Loucy (cell line): ENCODE data around the gene FTL.

Experiments
- H2AFZ ChIP-seq: fragments of 200-600 bp; sonication (generic); 2 replicates; pipeline ENCODE4 v1.6.0; 2016; ENCODE audit warnings: antibody characterized with exemption, mild to moderate bottlenecking, low read length, moderate library complexity
- H3F3A ChIP-seq: fragments of 200-600 bp; 2 replicates; pipeline ENCODE4 v1.6.0; 2016; ENCODE audit warnings: antibody characterized with exemption, low read depth, mild to moderate bottlenecking
- H3K27me3 ChIP-seq: fragments of 200-600 bp; sonication (generic); 2 replicates; pipeline ENCODE4 v1.6.1; 2014; ENCODE audit warnings: low read length, mild to moderate bottlenecking; ENCODE audit not compliant: insufficient read depth, poor library complexity, severe bottlenecking
- H3K36me3 ChIP-seq: fragments of 200-600 bp; sonication (generic); 2 replicates; pipeline ENCODE4 v1.6.1; 2016; ENCODE audit warnings: low read length; ENCODE audit not compliant: insufficient read depth
- H3K4me1 ChIP-seq: fragments of 200-600 bp; sonication (generic); 2 replicates; pipeline ENCODE4 v1.5.1; 2014; ENCODE audit warnings: low read length, mild to moderate bottlenecking; ENCODE audit not compliant: insufficient read depth, poor library complexity, severe bottlenecking
- H3K4me2 ChIP-seq: fragments of 200-600 bp; sonication (generic); 2 replicates; pipeline ENCODE4 v1.6.0; 2014; ENCODE audit warnings: antibody characterized with exemption, low read length, low read depth, mild to moderate bottlenecking; ENCODE audit not compliant: poor library complexity, severe bottlenecking
- H3K4me3 ChIP-seq: fragments of 200-600 bp; sonication (generic); 2 replicates; pipeline ENCODE4 v1.5.1; 2014; ENCODE audit warnings: low read length, mild to moderate bottlenecking, mixed read lengths; ENCODE audit not compliant: poor library complexity, severe bottlenecking
- H3K79me2 ChIP-seq: fragments of 200-600 bp; sonication (generic); 2 replicates; pipeline ENCODE4 v1.6.1; 2014; ENCODE audit warnings: low read length; ENCODE audit not compliant: insufficient read depth
- H3K9ac ChIP-seq: fragments of 200-600 bp; sonication (generic); 2 replicates; pipeline ENCODE4 v1.6.0; 2014; ENCODE audit warnings: mild to moderate bottlenecking, low read depth, low read length, moderate library complexity; ENCODE audit not compliant: poor library complexity, severe bottlenecking
- H3K9me2 ChIP-seq: fragments of 200-600 bp; sonication (generic); replicated peaks from 2 replicates; pipeline ENCODE4 v1.6.1; 2016; ENCODE audit warnings: low read depth, low read length, mixed read lengths
- H3K9me3 ChIP-seq: fragments of 200-600 bp; sonication (generic); 2 replicates; pipeline ENCODE4 v1.6.1; 2014; ENCODE audit warnings: mild to moderate bottlenecking, antibody characterized with exemption, low read length, low read depth; ENCODE audit not compliant: insufficient read depth
- H4K20me1 ChIP-seq: fragments of 200-600 bp; sonication (generic); 2 replicates; pipeline ENCODE4 v1.6.0; 2014; ENCODE audit warnings: antibody characterized with exemption, low read length, mild to moderate bottlenecking; ENCODE audit not compliant: insufficient read depth, poor library complexity, severe bottlenecking
- CTCF ChIP-seq: fragments of 200-600 bp; sonication (generic); conservative IDR thresholded peaks from 2 replicates; pipeline ENCODE4 v1.5.1; 2014; ENCODE audit warnings: mild to moderate bottlenecking, antibody characterized with exemption, low read length
- EZH2phosphoT487 ChIP-seq: fragments of 200-600 bp; IDR thresholded peaks from 2 replicates; pipeline ENCODE4 v1.6.1; 2018; ENCODE audit warnings: antibody characterized with exemption, mild to moderate bottlenecking, moderate library complexity, borderline replicate concordance

FTL gene

DNA sequence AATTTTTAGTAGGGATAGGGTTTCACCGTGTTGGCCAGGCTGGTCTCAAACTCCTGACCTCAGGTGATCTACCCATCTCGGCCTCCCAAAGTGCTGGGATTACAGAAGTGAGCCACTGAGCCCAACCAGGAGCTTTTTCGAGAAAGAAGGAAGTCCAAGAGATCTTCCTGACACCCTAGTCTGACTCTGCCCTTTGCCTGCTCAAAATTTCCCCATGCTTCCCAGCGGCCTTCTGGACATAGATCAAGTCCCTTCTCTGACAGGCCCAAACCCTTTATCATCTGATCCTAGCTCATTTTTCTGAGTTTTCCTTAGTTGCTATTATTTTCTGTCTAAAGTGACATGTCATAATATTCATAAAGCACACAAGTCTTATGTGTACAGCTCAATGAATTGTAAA, 12.0 kb upstream of the FTL start:
- TF ChIP-seq CTCF, result no peak
- TF ChIP-seq EZH2phosphoT487, result no peak
- Histone ChIP-seq H3K9ac (no peak overlapping the region), H3K27me3 (no peaks in the 10 kb centered on the region), H3K79me2 (peaks cover 19% of the 10 kb centered on the region), H3K9me3 (no peaks in the 10 kb centered on the region), H4K20me1 (no peaks in the 10 kb centered on the region), H3K4me2 (no peak overlapping the region), H3K4me3 (no peak overlapping the region), H3K4me1 (peaks cover 9% of the 10 kb centered on the region), H3F3A (no peaks in the 10 kb centered on the region), H2AFZ (no peak overlapping the region), H3K9me2 (no peaks in the 10 kb centered on the region), H3K36me3 (no peaks in the 10 kb centered on the region)

- Histone ChIP-seq H3K4me2 (peak overlapping the region; percentile 88), H3K4me3 (peak overlapping the region; percentile 81), H3K9me3 (no peaks in the 10 kb centered on the region), H3K9ac (peak overlapping the region; percentile 97), H3K4me1 (peaks cover 9% of the 10 kb centered on the region), H2AFZ (peak overlapping the region; percentile 87), H3K36me3 (no peaks in the 10 kb centered on the region), H3K9me2 (no peaks in the 10 kb centered on the region), H3K79me2 (peaks cover 19% of the 10 kb centered on the region), H3K27me3 (no peaks in the 10 kb centered on the region), H3F3A (no peaks in the 10 kb centered on the region), H4K20me1 (no peaks in the 10 kb centered on the region)
- TF ChIP-seq EZH2phosphoT487, result no peak
- no peak for TF ChIP-seq CTCF
These were observed 11.0 kb upstream of the FTL start for GRCh38 chr19:48953990-48954594.

- no peaks in the 10 kb centered on the region for H4K20me1 ChIP-seq
- peak within 1 kb of the TSS; percentile 97 for H3K9ac ChIP-seq
- H2AFZ ChIP-seq, result peak within 1 kb of the TSS; percentile 87
- peaks cover 19% of the 10 kb centered on the region for H3K79me2 ChIP-seq
- H3K4me3 ChIP-seq, result peak within 1 kb of the TSS; percentile 81
- no peaks in the 10 kb centered on the region for H3K9me2 ChIP-seq
- H3K4me1 ChIP-seq, result peaks cover 9% of the 10 kb centered on the region
- H3K4me2 ChIP-seq, result peak within 1 kb of the TSS; percentile 88
- no peaks in the 10 kb centered on the region for H3K36me3 ChIP-seq
- no peaks in the 10 kb centered on the region for H3F3A ChIP-seq
- H3K9me3 ChIP-seq, result no peaks in the 10 kb centered on the region
- TF ChIP-seq EZH2phosphoT487 (no peak), CTCF (0 out of 2 replicates have a peak, but pooled peaks have one; percentile 15)
- H3K27me3 ChIP-seq, result no peaks in the 10 kb centered on the region
These were observed 10.4 kb upstream of the FTL start, which contains the start of gene BAX for GRCh38 chr19:48954595-48955307. TSS of gene BAX (plus strand) at chr19:48954875. CDS start at chr19:48954929, 54 bp downstream.
